H1 (cell line): ENCODE measurements around the gene ATP5MC3. TPM values are rescaled to one million over a fixed set of nuclear protein-coding genes. Genes with fewer than 3 reads are reported as not detected.

ENCODE experiments used
- CTCF ChIA-PET: fragments of 300-600 bp; sonication (Branson Sonifier 250); formaldehyde crosslinking; loops from one replicate; lab custom pipeline; 2021; ENCODE audit not compliant: partially characterized antibody; lab: Charles Lee
- POLR2A ChIA-PET: fragments of 300-600 bp; sonication (Branson Sonifier 250); formaldehyde crosslinking; loops from one replicate; lab custom pipeline; 2021; ENCODE audit warnings: inconsistent platforms; ENCODE audit not compliant: partially characterized antibody; lab: Charles Lee
- DNase-seq, 2 experiments: peaks; one replicate each; pipeline versions ENCODE4 v3.0.0 to v3.0.0-alpha.2; 2010 to 2022; ENCODE audit warnings: low spot score in 2 of 2, low read depth in 1 of 2, mixed read lengths in 1 of 2
- FAIRE-seq: peaks from 2 replicates; lab custom pipeline; 2011; peaks lifted over from hg19 to GRCh38; lab: Jason Lieb, UNC
- H2AFZ ChIP-seq: 2 replicates; pipeline ENCODE4 v1.8.1; 2012; ENCODE audit warnings: low read length, inconsistent platforms
- H2AK5ac ChIP-seq: 2 replicates; pipeline ENCODE4 v1.6.1; 2013; ENCODE audit warnings: low read depth, low read length
- H2BK120ac ChIP-seq: replicated peaks from 2 replicates; pipeline ENCODE3; 2013; ENCODE audit warnings: low read depth, low read length, inconsistent platforms
- H2BK12ac ChIP-seq: 2 replicates; pipeline ENCODE4 v1.6.1; 2013; ENCODE audit warnings: low read depth, low read length
- H2BK15ac ChIP-seq: 2 replicates; pipeline ENCODE4 v1.6.1; 2013; ENCODE audit warnings: low read length
- H2BK20ac ChIP-seq: 2 replicates; pipeline ENCODE4 v1.6.1; 2013; ENCODE audit warnings: low read length
- H2BK5ac ChIP-seq: 2 replicates; pipeline ENCODE4 v1.6.1; 2013; ENCODE audit warnings: low read depth, low read length
- H3K14ac ChIP-seq: 2 replicates; pipeline ENCODE4 v1.6.1; 2013; ENCODE audit warnings: inconsistent platforms; ENCODE audit not compliant: insufficient read length
- H3K18ac ChIP-seq: 2 replicates; pipeline ENCODE4 v1.6.1; 2013; ENCODE audit warnings: low read length; ENCODE audit errors: extremely low read depth
- H3K23ac ChIP-seq: 2 replicates; pipeline ENCODE4 v1.6.1; 2013; ENCODE audit warnings: inconsistent platforms; ENCODE audit not compliant: insufficient read length
- H3K23me2 ChIP-seq: 2 replicates; pipeline ENCODE4 v1.6.1; 2013; ENCODE audit warnings: low read depth, low read length
- H3K27ac ChIP-seq: 2 replicates; pipeline ENCODE4 v1.6.1; 2011; ENCODE audit warnings: low read depth, low read length, inconsistent platforms
- H3K27me3 ChIP-seq, 4 experiments: replicated peaks in 1 of 4; 1 replicate in 1 of 4; 2 replicates in 3 of 4; pipeline versions ENCODE4 v1.6.1 to v1.8.1; 2011 to 2013; ENCODE audit warnings: low read length in 3 of 4, mild to moderate bottlenecking in 3 of 4, inconsistent platforms in 2 of 4, mixed read lengths in 2 of 4, moderate library complexity in 1 of 4; ENCODE audit not compliant: control insufficient read depth in 3 of 4, insufficient read depth in 3 of 4; ENCODE audit errors: extremely low read depth in 1 of 4
- H3K36me3 ChIP-seq, 4 experiments: 2 replicates each; pipeline versions ENCODE4 v1.6.1 to v1.8.1; 2011 to 2013; ENCODE audit warnings: mild to moderate bottlenecking in 4 of 4, low read length in 3 of 4, moderate library complexity in 2 of 4, control low read depth in 1 of 4, inconsistent platforms in 1 of 4; ENCODE audit not compliant: insufficient read depth in 4 of 4, control insufficient read depth in 2 of 4
- H3K4ac ChIP-seq: replicated peaks from 2 replicates; pipeline ENCODE3; 2013; ENCODE audit warnings: low read length, low read depth, mixed read lengths, inconsistent platforms; ENCODE audit not compliant: insufficient read length
- H3K4me1 ChIP-seq, 4 experiments: replicated peaks in 1 of 4; 1 replicate in 1 of 4; 2 replicates in 3 of 4; pipeline versions ENCODE4 v1.6.1 to v1.8.1; 2011 to 2013; ENCODE audit warnings: low read length in 3 of 4, inconsistent platforms in 2 of 4, mixed read lengths in 1 of 4; ENCODE audit not compliant: insufficient read depth in 4 of 4, control insufficient read depth in 3 of 4
- H3K4me2 ChIP-seq, 2 experiments: 2 replicates each; pipeline versions ENCODE4 v1.6.1 to v1.8.1; 2011 to 2013; ENCODE audit warnings: low read depth in 2 of 2, low read length in 2 of 2, control low read depth in 1 of 2, inconsistent platforms in 1 of 2, mild to moderate bottlenecking in 1 of 2; ENCODE audit not compliant: insufficient read depth in 1 of 2
- H3K4me3 ChIP-seq, 4 experiments: fragments of 200-600, 300-600 bp in 1 of 4; sonication (generic), shearing (Covaris generic), sonication (Bioruptor Twin) in 1 of 4; 2 replicates each; pipeline versions ENCODE4 v1.5.1 to v1.8.1; 2011 to 2016; ENCODE audit warnings: low read length in 4 of 4, low read depth in 3 of 4, control low read depth in 2 of 4, inconsistent platforms in 2 of 4, mild to moderate bottlenecking in 2 of 4, mixed read lengths in 1 of 4, moderate library complexity in 1 of 4; ENCODE audit not compliant: insufficient read depth in 2 of 4; ENCODE audit errors: extremely low read depth in 1 of 4
- H3K56ac ChIP-seq: replicated peaks from 2 replicates; pipeline ENCODE3; 2013; ENCODE audit warnings: low read depth, mild to moderate bottlenecking, mixed read lengths, low read length, inconsistent platforms; ENCODE audit not compliant: insufficient read length
- H3K79me1 ChIP-seq: 2 replicates; pipeline ENCODE4 v1.6.1; 2013; ENCODE audit warnings: low read depth, low read length, control low read depth
- H3K79me2 ChIP-seq, 2 experiments: 2 replicates each; pipeline versions ENCODE4 v1.6.1 to v1.8.1; 2012 to 2013; ENCODE audit warnings: low read length in 2 of 2, mild to moderate bottlenecking in 2 of 2, inconsistent platforms in 1 of 2; ENCODE audit not compliant: insufficient read depth in 2 of 2, control insufficient read depth in 1 of 2
- H3K9ac ChIP-seq, 4 experiments: replicated peaks in 1 of 4; 1 replicate in 1 of 4; 2 replicates in 3 of 4; pipeline versions ENCODE4 v1.6.1 to v1.8.1; 2011 to 2013; ENCODE audit warnings: low read depth in 3 of 4, low read length in 3 of 4, control low read depth in 2 of 4, mild to moderate bottlenecking in 2 of 4, moderate library complexity in 2 of 4, inconsistent platforms in 1 of 4; ENCODE audit errors: extremely low read depth in 1 of 4
- H3K9me3 ChIP-seq, 2 experiments: 2 replicates each; pipeline versions ENCODE4 v1.6.1 to v1.8.1; 2012 to 2013; ENCODE audit warnings: mild to moderate bottlenecking in 2 of 2, moderate library complexity in 2 of 2, control low read depth in 1 of 2, inconsistent platforms in 1 of 2, low read depth in 1 of 2, low read length in 1 of 2, mixed read lengths in 1 of 2; ENCODE audit not compliant: insufficient read depth in 2 of 2
- H4K20me1 ChIP-seq, 2 experiments: replicated peaks in 1 of 2; 2 replicates each; pipeline versions ENCODE3 to v1.8.1; 2011 to 2013; ENCODE audit warnings: inconsistent platforms in 2 of 2, low read length in 2 of 2, mild to moderate bottlenecking in 1 of 2; ENCODE audit not compliant: insufficient read depth in 2 of 2, control insufficient read depth in 1 of 2
- H4K5ac ChIP-seq: 2 replicates; pipeline ENCODE4 v1.6.1; 2013; ENCODE audit warnings: low read length, low read depth, mixed read lengths, inconsistent platforms; ENCODE audit not compliant: insufficient read length
- H4K8ac ChIP-seq: 2 replicates; pipeline ENCODE4 v1.8.0; 2013; ENCODE audit warnings: mild to moderate bottlenecking, moderate library complexity, low read length, inconsistent platforms; ENCODE audit not compliant: insufficient read depth; ENCODE audit errors: extremely low read depth
- H4K91ac ChIP-seq: replicated peaks from 2 replicates; pipeline ENCODE3; 2013; ENCODE audit warnings: low read length, mixed read lengths, inconsistent platforms; ENCODE audit not compliant: insufficient read length
- CTCF ChIP-seq, 3 experiments: IDR thresholded peaks; 1 replicate in 2 of 3; 2 replicates in 1 of 3; pipeline versions ENCODE4 v1.5.1 to v1.6.1; 2011; ENCODE audit warnings: low read length in 3 of 3, mild to moderate bottlenecking in 3 of 3, inconsistent platforms in 2 of 3, low read depth in 1 of 3, moderate library complexity in 1 of 3; ENCODE audit not compliant: insufficient read depth in 1 of 3; ENCODE audit errors: control extremely low read depth in 1 of 3
- EGR1 ChIP-seq: IDR thresholded peaks from 2 replicates; pipeline ENCODE4 v1.6.1; 2011; ENCODE audit warnings: low read depth, low read length, borderline replicate concordance
- EZH2 ChIP-seq: fragments of 200-600 bp; sonication (generic); IDR thresholded peaks from 2 replicates; pipeline ENCODE4 v1.7.1; 2012; ENCODE audit warnings: low read depth, mild to moderate bottlenecking, moderate library complexity, low read length, inconsistent platforms; ENCODE audit not compliant: severe bottlenecking
- GTF2F1 ChIP-seq: IDR thresholded peaks from 2 replicates; pipeline ENCODE4 v1.6.1; 2012; ENCODE audit warnings: low read depth, low read length, improper control_type of control experiment, borderline replicate concordance
- NANOG ChIP-seq: IDR thresholded peaks from 2 replicates; pipeline ENCODE4 v1.6.1; 2011; ENCODE audit warnings: low read length, low read depth, mild to moderate bottlenecking, inconsistent platforms; ENCODE audit not compliant: insufficient read depth, poor library complexity, severe bottlenecking
- TAF1 ChIP-seq: IDR thresholded peaks from 2 replicates; pipeline ENCODE4 v1.6.1; 2011; ENCODE audit warnings: mild to moderate bottlenecking, low read depth, low read length
- USF2 ChIP-seq: IDR thresholded peaks from 2 replicates; pipeline ENCODE4 v1.6.1; 2011; ENCODE audit warnings: low read length, improper control_type of control experiment
- WGBS, 2 experiments: shearing (Covaris generic) in 1 of 2; methylation state at CpG; one replicate each; pipeline versions ENCODE4 v1.1.6 to v1.1.7; 2013 to 2015; ENCODE audit warnings: low lambda C conversion rate in 2 of 2, mixed read lengths in 2 of 2, inconsistent platforms in 1 of 2, low coverage in 1 of 2, missing lambda C conversion rate in 1 of 2; ENCODE audit not compliant: insufficient replicate concordance in 2 of 2, insufficient coverage in 1 of 2, insufficient read length in 1 of 2; ENCODE audit errors: extremely low coverage in 1 of 2, missing lambda C conversion rate in 1 of 2; 5-methylcytosine and 5-hydroxymethylcytosine counted together
- polyA plus RNA-seq, 7 experiments: library from polyadenylated mRNA; depleted of rRNA in 3 of 7; stranded (reverse) in 5 of 7; unstranded in 2 of 7; fragments of >200 nt in 5 of 7; fragments of 200-250 nt in 2 of 7; gene quantifications; 1 replicate in 5 of 7; 2 replicates in 1 of 7; 4 replicates in 1 of 7; pipeline versions ENCODE4 v1.2.1 to v1.2.3, GENCODE V29; 2011 to 2013; ENCODE audit warnings: missing spikeins in 2 of 7, mixed read lengths in 2 of 7
- total RNA-seq: library from RNA; stranded (reverse); fragmentation: NEBNext Ultra II Directional; extraction: Animal tissue kit (Norgen Biotek cat#: 25700); gene quantifications from 2 replicates; pipeline ENCODE4 v1.2.1, GENCODE V29; 2021

Gene ATP5MC3
- total and polyA plus RNA-seq, 2 of the 8 experiments (the other 6 are each of a cell fraction or from before 2014, with no cell fraction given) = 320 to 856 TPM

- H4K20me1 ChIP-seq = peaks cover 0 to 2% of the 10 kb centered on the region in 2 experiments
- H2BK5ac ChIP-seq = peak within 1 kb of the TSS; percentile 100
- H3K79me1 ChIP-seq = no peaks in the 10 kb centered on the region; the same call in 1 of the 2 replicates
- no peak within 1 kb of the TSS for H3K23ac ChIP-seq
- H4K5ac ChIP-seq = peak within 1 kb of the TSS; percentile 96
- FAIRE-seq (peak; percentile 96), DNase-seq (peak; percentile 92 to 100)
- peak within 1 kb of the TSS; percentile 94 for H3K27ac ChIP-seq
- H3K36me3 ChIP-seq = no peaks in the 10 kb centered on the region
- H2BK12ac ChIP-seq = peak within 1 kb of the TSS; percentile 98
- ChIA-PET CTCF (interaction anchor here (0.6 to 1.3 kb wide), 2 partner anchors 11 to 62 kb away, joined by 3 read pairs; no protein-coding TSS in a partner anchor), POLR2A (interaction anchor here (0.8 to 1.7 kb wide), 9 partner anchors 7 to 163 kb away, joined by 3 to 6 read pairs (median 3); partner anchors contain the start of gene CHN1)
- no peaks in the 10 kb centered on the region for H3K27me3 ChIP-seq
- peak within 1 kb of the TSS; percentile 99 for H2BK15ac ChIP-seq
- peak within 1 kb of the TSS; percentile 76 for H2BK120ac ChIP-seq
- H3K79me2 ChIP-seq = peaks cover 14 to 53% of the 10 kb centered on the region in 2 experiments
- H3K56ac ChIP-seq = peak within 1 kb of the TSS; percentile 85
- no peaks in the 10 kb centered on the region for H3K23me2 ChIP-seq
- peak within 1 kb of the TSS; percentile 97 for H2AFZ ChIP-seq
- peak within 1 kb of the TSS; percentile 83 to 99 (median 91) for H3K9ac ChIP-seq
- peak within 1 kb of the TSS; percentile 97 for H3K4ac ChIP-seq
- no peaks in the 10 kb centered on the region for H3K4me1 ChIP-seq
- peak within 1 kb of the TSS; percentile 16; the same call in 1 of the 2 replicates for H2AK5ac ChIP-seq
- H4K91ac ChIP-seq = peak within 1 kb of the TSS; percentile 86
- peak within 1 kb of the TSS; percentile 99; the same call in 1 of the 2 replicates for H4K8ac ChIP-seq
- peak within 1 kb of the TSS; percentile 90 to 100 (median 90) for H3K4me3 ChIP-seq
- H3K14ac ChIP-seq = no peak within 1 kb of the TSS
- peak within 1 kb of the TSS; percentile 100 for H3K18ac ChIP-seq
- 2% methylated on average over 39 of the region's 56 CpGs; no CpG with 5 or more reads in 1 of the 2 experiments for WGBS, 2 experiments
- peak within 1 kb of the TSS; percentile 75; the same call in 1 of the 2 replicates for H2BK20ac ChIP-seq
- H3K4me2 ChIP-seq = peak within 1 kb of the TSS; percentile 63 to 83
- H3K9me3 ChIP-seq = no peaks in the 10 kb centered on the region; a peak in 1 of 4 replicates
- TF ChIP-seq EZH2 (no peak), CTCF (IDR thresholded peaks at IDR 0.05; ENCODE audit: control extremely low read depth in 1 of 3, insufficient read depth in 1 of 3, low read depth in 1 of 3, low read length in 3 of 3) (no peak), EGR1 (no peak), TAF1 (peak; percentile 84), USF2 (peak; percentile 48), NANOG (no peak), GTF2F1 (no peak)
Measured at GRCh38 chr2:175167792-175168563, 13.5 kb downstream of the ATP5MC3 start, which contains the start of gene ATF2. Gene ATF2, minus strand, starts transcription at chr2:175168203. Its CDS starts 31,760 bp downstream, at chr2:175136443.
